GM06990 (cell line): Measurements from ENCODE around the gene FSTL1.

Source experiments
- DNase-seq: peaks from one replicate; pipeline ENCODE4 v3.0.0-alpha.2; 2011; ENCODE audit not compliant: insufficient read length; ENCODE audit errors: extremely low read depth
- H3K27me3 ChIP-seq: replicated peaks from 2 replicates; pipeline ENCODE4 v1.6.0; 2011; ENCODE audit warnings: low read length; ENCODE audit not compliant: control insufficient read depth, insufficient read depth
- H3K36me3 ChIP-seq: 2 replicates; pipeline ENCODE4 v1.5.1; 2011; ENCODE audit warnings: low read length; ENCODE audit not compliant: control insufficient read depth, insufficient read depth
- H3K4me3 ChIP-seq: replicated peaks from 2 replicates; pipeline ENCODE4 v1.5.1; 2011; ENCODE audit warnings: low read depth, mild to moderate bottlenecking, control low read depth, low read length
- CTCF ChIP-seq: IDR thresholded peaks from 2 replicates; pipeline ENCODE4 v1.5.1; 2011; ENCODE audit warnings: low read length, control low read depth, mild to moderate bottlenecking, inconsistent platforms; ENCODE audit not compliant: insufficient read depth, poor library complexity, severe bottlenecking

FSTL1 gene

GRCh38 chr3:120353463-120353862 lies 97.3 kb downstream of the FSTL1 start:
- H3K27me3 ChIP-seq, result no peaks in the 10 kb centered on the region
- no peak for DNase-seq
- no peak overlapping the region for H3K4me3 ChIP-seq
- no peak for TF ChIP-seq CTCF
- no peaks in the 10 kb centered on the region for H3K36me3 ChIP-seq

GRCh38 chr3:120352017-120352416 lies 98.8 kb downstream of the FSTL1 start:
- Histone ChIP-seq H3K4me3 (no peak overlapping the region), H3K36me3 (no peaks in the 10 kb centered on the region), H3K27me3 (no peaks in the 10 kb centered on the region)
- DNase-seq, result no peak
- no peak for TF ChIP-seq CTCF

DNA sequence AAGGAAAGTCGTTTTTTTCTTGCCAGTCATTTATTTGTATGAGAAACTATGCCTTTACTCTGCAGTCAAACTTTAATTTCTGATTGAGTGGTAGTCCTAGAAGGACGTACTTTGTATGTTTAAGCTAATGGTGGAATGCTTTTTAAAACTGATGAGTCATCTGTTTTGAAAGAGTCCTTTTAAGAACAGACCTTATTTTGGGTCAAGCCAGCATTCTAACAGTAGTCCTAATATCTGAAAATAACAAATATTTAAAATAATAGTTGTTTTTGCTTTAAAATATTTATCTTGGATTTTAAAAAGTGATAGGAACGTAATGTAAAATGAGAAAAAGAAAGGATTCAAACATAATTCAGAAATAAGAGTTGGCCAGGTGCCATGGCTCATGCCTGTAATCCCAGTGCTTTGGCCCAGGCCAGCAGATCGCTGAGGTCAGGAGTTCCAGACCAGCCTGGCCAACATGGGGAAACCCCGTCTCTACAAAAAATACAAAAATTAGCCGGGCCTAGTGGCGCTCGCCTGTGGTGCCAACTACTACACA lies 100.3 kb downstream of the FSTL1 start:
- Histone ChIP-seq H3K27me3 (no peaks in the 10 kb centered on the region), H3K36me3 (no peaks in the 10 kb centered on the region), H3K4me3 (no peak overlapping the region)
- TF ChIP-seq CTCF, result no peak
- peak; percentile 9 for DNase-seq

- TF ChIP-seq CTCF, result no peak
- Histone ChIP-seq H3K27me3 (no peaks in the 10 kb centered on the region), H3K4me3 (peak overlapping the region; percentile 87), H3K36me3 (no peaks in the 10 kb centered on the region)
- no peak for DNase-seq
Measured at GRCh38 chr3:120349855-120350125, 101.0 kb downstream of the FSTL1 start.

DNA sequence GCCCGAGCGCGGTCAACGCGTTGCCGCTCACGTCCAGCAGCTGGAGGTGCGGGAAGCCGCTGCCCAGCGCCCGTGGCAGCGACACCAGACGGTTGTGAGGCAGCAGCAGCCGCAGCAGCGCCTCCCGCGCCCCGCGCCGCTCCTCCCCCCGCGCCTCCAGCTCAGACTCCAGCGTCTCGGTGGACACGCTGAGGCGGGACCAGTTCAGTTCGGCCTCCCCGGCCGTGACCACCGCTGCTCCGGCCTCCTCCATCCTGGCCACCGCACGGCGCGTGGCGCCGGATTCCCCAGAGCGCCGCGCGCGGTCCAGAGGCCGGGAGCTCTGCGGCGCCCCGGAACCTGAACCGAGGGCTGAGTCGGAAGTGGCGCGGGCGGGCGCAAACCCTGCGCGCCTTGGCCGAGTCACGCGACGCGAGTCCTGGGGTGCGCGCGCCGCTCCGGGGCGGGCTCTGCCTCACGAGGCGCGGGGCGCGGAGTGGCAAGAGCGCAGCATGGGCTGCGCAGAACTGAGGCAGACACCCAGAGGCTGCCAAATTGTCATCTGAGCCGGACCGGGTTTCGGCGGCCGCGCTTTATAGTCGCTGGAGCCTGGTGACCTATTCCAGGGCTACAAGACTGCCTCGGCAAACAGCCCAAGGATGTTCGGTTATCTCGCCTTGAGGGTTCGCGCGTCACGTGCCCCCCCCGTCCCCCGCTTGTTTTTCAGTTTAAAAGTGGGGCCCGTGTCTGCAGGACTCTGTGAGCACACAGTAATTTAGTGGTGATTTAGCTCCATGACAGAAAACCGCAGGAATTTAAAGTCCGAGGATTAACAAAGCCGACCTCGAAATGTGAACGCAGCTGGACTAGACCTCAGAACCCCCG lies 101.6 kb downstream of the FSTL1 start, which contains the start of gene LRRC58:
Gene LRRC58, minus strand, starts transcription at position 364 of the 864 bp plus-strand sequence. Its CDS starts 111 bp downstream, at position 253.
- peak; percentile 96 for DNase-seq
- TF ChIP-seq CTCF, result peak; percentile 12

More for the DNA sequence above, 101.6 kb downstream of the FSTL1 start, which contains the start of gene LRRC58:
- H3K36me3 ChIP-seq, result no peaks in the 10 kb centered on the region
- H3K27me3 ChIP-seq, result no peaks in the 10 kb centered on the region
- H3K4me3 ChIP-seq, result peak within 1 kb of the TSS; percentile 87
